Measurements from ENCODE around the gene SEC23B. TPM values are rescaled to one million over a fixed set of nuclear protein-coding genes. Genes with fewer than 3 reads are reported as not detected.

Gene SEC23B
- total and polyA plus RNA-seq, 2 of the 8 experiments (the other 6 are each of a cell fraction or from before 2014, with no cell fraction given): 53.3 to 62.8 TPM

GRCh38 chr20:18537651-18538050 is 29.9 kb downstream of the SEC23B start:
- Histone ChIP-seq H3K4me2 (ENCODE audit: insufficient read depth in 1 of 2, low read depth in 2 of 2, low read length in 2 of 2) (no peak overlapping the region), H3K23me2 (ENCODE audit: low read depth, low read length) (no peaks in the 10 kb centered on the region)
- TF ChIP-seq E2F6 (IDR thresholded peaks at IDR 0.05) (no peak), POLR2A (IDR thresholded peaks at IDR 0.05; ENCODE audit: control extremely low read depth in 1 of 2, low read depth in 2 of 2, low read length in 2 of 2) (no peak), POLR2AphosphoS5 (IDR thresholded peaks at IDR 0.05; ENCODE audit: low read depth, low read length) (no peak), PHF8 (conservative IDR thresholded peaks at IDR 0.05; ENCODE audit: low read depth, low read length) (no peak), HDAC2 (IDR thresholded peaks at IDR 0.05; ENCODE audit: borderline replicate concordance in 1 of 2, low read depth in 2 of 2, low read length in 2 of 2) (no peak), SIN3A (conservative IDR thresholded peaks at IDR 0.05 in 1 of 2, IDR thresholded peaks at IDR 0.05 in 1 of 2; ENCODE audit: low read depth in 1 of 2, low read length in 2 of 2) (no peak), USF2 (IDR thresholded peaks at IDR 0.05; ENCODE audit: low read length) (no peak), HDAC6 (IDR thresholded peaks at IDR 0.05; ENCODE audit: low read depth, low read length) (no peak), CBX5 (IDR thresholded peaks at IDR 0.05; ENCODE audit: low read depth, low read length) (no peak), TBP (IDR thresholded peaks at IDR 0.05; ENCODE audit: low read depth, low read length) (no peak), CTBP2 (IDR thresholded peaks at IDR 0.05; ENCODE audit: borderline replicate concordance, insufficient read depth, insufficient read length, low read length) (no peak), CBX8 (IDR thresholded peaks at IDR 0.05; ENCODE audit: borderline replicate concordance, low read depth, low read length) (no peak), SP1 (IDR thresholded peaks at IDR 0.05; ENCODE audit: low read depth, low read length) (no peak)

More at GRCh38 chr20:18537651-18538050, 29.9 kb downstream of the SEC23B start:
- Histone ChIP-seq H3K56ac (replicated peaks; ENCODE audit: insufficient read length, low read depth, low read length) (no peak overlapping the region), H2BK5ac (ENCODE audit: low read depth, low read length) (no peak overlapping the region), H3K27me3 (replicated peaks in 1 of 4; ENCODE audit: control insufficient read depth in 3 of 4, extremely low read depth in 1 of 4, insufficient read depth in 3 of 4, low read length in 3 of 4) (no peaks in the 10 kb centered on the region), H3K23ac (ENCODE audit: insufficient read length) (no peak overlapping the region), H3K14ac (ENCODE audit: insufficient read length) (no peak overlapping the region), H3K4ac (replicated peaks; ENCODE audit: insufficient read length, low read depth, low read length) (no peak overlapping the region), H4K8ac (ENCODE audit: extremely low read depth, insufficient read depth, low read length) (no peak overlapping the region), H3K4me3 (ENCODE audit: extremely low read depth in 1 of 4, insufficient read depth in 2 of 4, low read depth in 3 of 4, low read length in 4 of 4) (no peak overlapping the region), H2BK120ac (replicated peaks; ENCODE audit: low read depth, low read length) (no peak overlapping the region), H3K4me1 (replicated peaks in 1 of 4; ENCODE audit: control insufficient read depth in 3 of 4, insufficient read depth in 4 of 4, low read length in 3 of 4) (no peaks in the 10 kb centered on the region), H2BK20ac (ENCODE audit: low read length) (no peak overlapping the region), H3K9me3 (ENCODE audit: insufficient read depth in 2 of 2, low read depth in 1 of 2, low read length in 1 of 2) (no peaks in the 10 kb centered on the region), H3K79me1 (ENCODE audit: low read depth, low read length) (no peaks in the 10 kb centered on the region; the same call in 1 of the 2 replicates), H2AK5ac (ENCODE audit: low read depth, low read length) (no peak overlapping the region), H2BK12ac (ENCODE audit: low read depth, low read length) (no peak overlapping the region), H2BK15ac (ENCODE audit: low read length) (no peak overlapping the region), H4K91ac (replicated peaks; ENCODE audit: insufficient read length, low read length) (no peak overlapping the region), H2AFZ (ENCODE audit: low read length) (no peak overlapping the region), H4K5ac (ENCODE audit: insufficient read length, low read depth, low read length) (no peak overlapping the region), H3K27ac (ENCODE audit: low read depth, low read length) (no peak overlapping the region), H3K36me3 (ENCODE audit: control insufficient read depth in 2 of 4, insufficient read depth in 4 of 4, low read length in 3 of 4) (peaks cover 11 to 54% (median 29%) of the 10 kb centered on the region in 4 experiments), H3K9ac (replicated peaks in 1 of 4; ENCODE audit: extremely low read depth in 1 of 4, low read depth in 3 of 4, low read length in 3 of 4) (no peak overlapping the region), H3K18ac (ENCODE audit: extremely low read depth, low read length) (no peak overlapping the region), H3K79me2 (ENCODE audit: control insufficient read depth in 1 of 2, insufficient read depth in 2 of 2, low read length in 2 of 2) (no peaks in the 10 kb centered on the region), H4K20me1 (replicated peaks in 1 of 2; ENCODE audit: control insufficient read depth in 1 of 2, insufficient read depth in 2 of 2, low read length in 2 of 2) (peaks cover 2% of the 10 kb centered on the region in 2 experiments)
- ChIA-PET POLR2A (ENCODE audit: partially characterized antibody) (no interaction called here), CTCF (ENCODE audit: partially characterized antibody) (no interaction called here)
- FAIRE-seq: no peak
- DNase-seq (ENCODE audit: low read depth in 1 of 2, low spot score in 2 of 2): no peak
- 86% methylated on average over 2 of the region's 2 CpGs; no CpG with 5 or more reads in 1 of the 2 experiments for WGBS, 2 experiments (ENCODE audit: extremely low coverage in 1 of 2, insufficient coverage in 1 of 2, insufficient read length in 1 of 2, insufficient replicate concordance in 2 of 2, low coverage in 1 of 2, low lambda C conversion rate in 2 of 2, missing lambda C conversion rate in 1 of 2)

All from H1 (cell line).